Mucosa of rectum (tissue), 2 donors: ENCODE data around the gene PDCD2L.
"Not testable (repeated sequence)": the region's sequence is repeated elsewhere in the genome, so short reads cannot be mapped to it uniquely, and the experiment has no call there.

Experiments
- H3K27ac ChIP-seq, 2 donors: one replicate each; pipeline ENCODE4 v1.7.0; 2013; ENCODE audit warnings: inconsistent platforms in 2 of 2, low read depth in 2 of 2, low read length in 2 of 2
- H3K27me3 ChIP-seq, 2 donors: one replicate each; pipeline ENCODE4 v1.7.0; 2013; ENCODE audit warnings: low read length in 2 of 2; ENCODE audit not compliant: control insufficient read depth in 2 of 2, insufficient read depth in 2 of 2
- H3K36me3 ChIP-seq, 2 donors: one replicate each; pipeline ENCODE4 v1.7.0; 2013; ENCODE audit warnings: low read length in 2 of 2; ENCODE audit not compliant: control insufficient read depth in 2 of 2, insufficient read depth in 2 of 2
- H3K4me1 ChIP-seq, 2 donors: one replicate each; pipeline ENCODE4 v1.7.0; 2013; ENCODE audit warnings: low read length in 2 of 2, mild to moderate bottlenecking in 1 of 2; ENCODE audit not compliant: control insufficient read depth in 2 of 2, insufficient read depth in 2 of 2
- H3K4me3 ChIP-seq, 2 donors: one replicate each; pipeline ENCODE4 v1.7.0; 2013; ENCODE audit warnings: low read length in 2 of 2
- H3K9ac ChIP-seq, 2 donors: one replicate each; pipeline ENCODE4 v1.7.0; 2013; ENCODE audit warnings: low read length in 2 of 2, low read depth in 1 of 2, mild to moderate bottlenecking in 1 of 2
- H3K9me3 ChIP-seq, 2 donors: one replicate each; pipeline ENCODE4 v1.7.0; 2013; ENCODE audit warnings: low read length in 2 of 2; ENCODE audit not compliant: control insufficient read depth in 2 of 2
- donor health status: healthy.
- donor health status: Normal muscosa, but diverticular disease.

Gene PDCD2L

GRCh38 chr19:34391813-34392212, 12.4 kb upstream of the PDCD2L start:
- Histone ChIP-seq H3K4me1 (no peaks in the 10 kb centered on the region), H3K27ac (no peak overlapping the region), H3K9ac (no peak overlapping the region), H3K36me3 (peaks cover 65 to 80% of the 10 kb centered on the region in 2 donors), H3K9me3 (no peaks in the 10 kb centered on the region), H3K4me3 (no peak overlapping the region), H3K27me3 (no peaks in the 10 kb centered on the region)

DNA sequence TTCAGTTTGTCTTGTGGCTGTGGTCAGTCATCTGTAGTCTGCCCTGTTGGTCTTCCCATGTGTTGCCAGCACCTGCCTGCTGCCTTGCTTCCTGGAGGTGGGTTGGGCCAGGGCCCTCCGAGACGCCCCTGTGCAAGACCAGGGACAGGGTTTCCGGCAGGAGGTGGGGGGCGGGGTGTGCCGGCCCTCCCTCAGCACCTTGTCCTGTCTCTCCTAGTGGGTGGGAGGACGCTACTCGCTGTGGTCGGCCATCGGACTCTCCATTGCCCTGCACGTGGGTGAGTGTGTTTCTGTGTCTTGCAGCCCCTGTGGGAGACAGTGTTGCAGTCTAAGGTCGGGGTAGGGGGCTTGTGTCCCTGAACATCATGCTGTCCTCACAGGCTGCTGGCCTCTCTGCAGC, 11.2 kb upstream of the PDCD2L start:
- Histone ChIP-seq H3K9ac (no peak overlapping the region), H3K9me3 (no peaks in the 10 kb centered on the region), H3K36me3 (peaks cover 61 to 80% of the 10 kb centered on the region in 2 donors), H3K27me3 (no peaks in the 10 kb centered on the region), H3K4me3 (no peak overlapping the region), H3K4me1 (no peaks in the 10 kb centered on the region), H3K27ac (no peak overlapping the region)

GRCh38 chr19:34393629-34394028, 10.6 kb upstream of the PDCD2L start:
- Histone ChIP-seq H3K9ac (no peak overlapping the region), H3K27me3 (no peaks in the 10 kb centered on the region), H3K27ac (no peak overlapping the region), H3K4me1 (no peaks in the 10 kb centered on the region), H3K4me3 (no peak overlapping the region), H3K9me3 (no peaks in the 10 kb centered on the region), H3K36me3 (peaks cover 56 to 82% of the 10 kb centered on the region in 2 donors)

- H3K27me3 ChIP-seq, result no peaks in the 10 kb centered on the region
- no peaks in the 10 kb centered on the region for H3K9me3 ChIP-seq
- peaks cover 0 to 6% of the 10 kb centered on the region in 2 donors for H3K4me1 ChIP-seq
- H3K9ac ChIP-seq, result no peak overlapping the region
- no peak overlapping the region for H3K4me3 ChIP-seq
- H3K27ac ChIP-seq, result no peak overlapping the region
- H3K36me3 ChIP-seq, result peaks cover 55 to 63% of the 10 kb centered on the region in 2 donors
These were observed 6.3 kb upstream of the PDCD2L start for GRCh38 chr19:34397853-34398252.

DNA sequence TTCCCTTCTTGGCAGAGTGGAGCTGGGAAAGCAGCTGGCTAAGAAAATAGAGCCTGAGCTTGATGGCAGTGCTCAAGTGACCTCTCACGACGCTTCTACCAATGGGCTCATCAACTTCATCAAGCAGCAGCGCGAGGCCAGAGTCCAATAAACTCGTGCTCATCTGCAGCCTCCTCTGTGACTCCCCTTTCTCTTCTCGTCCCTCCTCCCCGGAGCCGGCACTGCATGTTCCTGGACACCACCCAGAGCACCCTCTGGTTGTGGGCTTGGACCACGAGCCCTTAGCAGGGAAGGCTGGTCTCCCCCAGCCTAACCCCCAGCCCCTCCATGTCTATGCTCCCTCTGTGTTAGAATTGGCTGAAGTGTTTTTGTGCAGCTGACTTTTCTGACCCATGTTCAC, 4.3 kb upstream of the PDCD2L start:
- H3K36me3 ChIP-seq, result peaks cover 41 to 46% of the 10 kb centered on the region in 2 donors
- H3K9ac ChIP-seq, result no peak overlapping the region
- no peak overlapping the region for H3K27ac ChIP-seq
- no peak overlapping the region for H3K4me3 ChIP-seq
- H3K9me3 ChIP-seq, result no peaks in the 10 kb centered on the region
- H3K4me1 ChIP-seq, result peaks cover 0 to 12% of the 10 kb centered on the region in 2 donors
- no peaks in the 10 kb centered on the region for H3K27me3 ChIP-seq

DNA sequence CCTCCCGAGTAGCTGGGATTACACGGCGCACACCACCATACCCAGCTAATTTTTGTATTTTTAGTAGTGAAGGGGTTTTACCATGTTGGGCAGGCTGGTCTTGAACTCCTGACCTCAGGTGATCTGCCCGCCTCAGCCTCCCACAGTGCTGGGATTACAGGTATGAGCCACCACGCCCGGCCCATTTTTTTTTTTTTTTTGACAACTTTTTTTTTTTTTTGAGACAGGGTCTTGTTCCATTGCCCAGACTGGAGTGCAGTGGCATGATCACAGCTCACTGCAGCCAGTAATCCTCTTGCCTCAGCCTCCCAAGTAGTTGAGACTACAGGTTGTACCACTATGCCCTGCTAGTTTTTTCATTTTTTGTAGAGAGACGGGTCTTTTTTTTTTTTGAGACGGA, 3.4 kb upstream of the PDCD2L start:
- not testable (repeated sequence) for H3K9ac ChIP-seq, H3K4me3 ChIP-seq, H3K27me3 ChIP-seq, H3K27ac ChIP-seq, H3K9me3 ChIP-seq
- H3K4me1 ChIP-seq, result peaks cover 0 to 12% of the 10 kb centered on the region in 2 donors
- H3K36me3 ChIP-seq, result peaks cover 34 to 38% of the 10 kb centered on the region in 2 donors

- H3K9me3 ChIP-seq, result no peaks in the 10 kb centered on the region
- peaks cover 22 to 28% of the 10 kb centered on the region in 2 donors for H3K36me3 ChIP-seq
- peaks cover 0 to 12% of the 10 kb centered on the region in 2 donors for H3K4me1 ChIP-seq
- no peak overlapping the region for H3K27ac ChIP-seq
- H3K27me3 ChIP-seq, result no peaks in the 10 kb centered on the region
- no peak overlapping the region for H3K4me3 ChIP-seq
- no peak overlapping the region for H3K9ac ChIP-seq
These were observed 2.1 kb upstream of the PDCD2L start for GRCh38 chr19:34402074-34402600.

DNA sequence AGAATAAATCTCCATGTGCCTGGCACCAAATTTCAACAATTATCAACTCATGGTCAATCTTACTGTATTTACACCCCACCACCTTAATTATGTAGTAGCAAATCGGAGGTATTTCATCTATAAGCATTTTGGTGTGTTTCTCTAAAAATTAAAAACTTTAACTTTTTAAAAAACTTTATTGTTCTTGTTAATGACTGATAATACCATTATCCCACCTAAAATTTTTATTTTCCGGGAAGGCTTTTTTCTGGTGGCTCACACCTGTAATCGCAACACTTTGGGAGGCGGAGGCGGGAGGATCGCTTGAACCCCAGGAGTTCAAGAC, 453 bp upstream of the PDCD2L start:
- no peaks in the 10 kb centered on the region for H3K9me3 ChIP-seq
- H3K4me1 ChIP-seq, result peaks cover 0 to 12% of the 10 kb centered on the region in 2 donors
- peak overlapping the region; percentile 91 to 93 for H3K4me3 ChIP-seq
- peaks cover 17% of the 10 kb centered on the region in 2 donors for H3K36me3 ChIP-seq
- no peaks in the 10 kb centered on the region for H3K27me3 ChIP-seq
- H3K9ac ChIP-seq, result peak overlapping the region; percentile 79 to 83
- peak overlapping the region in 1 of 2 donors; percentile 6 for H3K27ac ChIP-seq

DNA sequence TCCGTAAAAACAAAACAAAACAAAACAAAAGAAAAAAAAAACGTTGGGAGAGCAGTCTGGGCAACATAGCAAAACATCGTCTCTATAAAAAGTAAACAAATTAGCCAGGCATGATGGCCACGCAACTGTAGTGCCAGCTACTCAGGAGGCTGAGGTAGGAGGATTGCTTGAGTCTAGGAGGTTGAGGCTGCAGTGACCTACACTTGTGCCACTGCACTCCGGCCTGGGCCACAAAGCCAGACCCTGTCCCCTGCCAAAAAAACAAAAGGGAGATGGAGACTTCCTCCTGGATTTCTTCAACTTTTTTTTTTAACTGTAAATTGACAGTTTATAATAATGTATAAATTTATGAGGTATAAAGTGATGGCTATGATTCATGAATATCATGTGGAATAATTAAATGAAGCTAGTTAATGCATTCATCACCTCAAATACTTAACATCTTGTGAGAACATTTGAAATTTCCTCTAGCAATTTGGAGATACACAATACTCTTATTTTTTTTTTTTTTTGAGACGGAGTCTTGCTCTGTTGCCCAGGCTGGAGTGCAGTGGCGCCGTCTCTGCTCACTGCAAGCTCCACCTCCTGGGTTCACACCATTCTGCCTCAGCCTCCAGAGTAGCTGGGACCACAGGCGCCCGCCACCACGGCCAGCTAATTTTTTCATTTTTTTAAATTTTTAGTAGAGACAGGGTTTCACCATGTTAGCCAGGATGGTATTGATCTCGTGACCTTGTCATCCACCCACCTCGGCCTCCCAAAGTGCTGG, 1.9 kb downstream of the PDCD2L start:
- no peak overlapping the region for H3K27ac ChIP-seq
- peaks cover 0 to 12% of the 10 kb centered on the region in 2 donors for H3K4me1 ChIP-seq
- H3K4me3 ChIP-seq, result no peak overlapping the region
- peaks cover 4 to 11% of the 10 kb centered on the region in 2 donors for H3K36me3 ChIP-seq
- H3K27me3 ChIP-seq, result no peaks in the 10 kb centered on the region
- H3K9me3 ChIP-seq, result no peaks in the 10 kb centered on the region
- no peak overlapping the region for H3K9ac ChIP-seq

DNA sequence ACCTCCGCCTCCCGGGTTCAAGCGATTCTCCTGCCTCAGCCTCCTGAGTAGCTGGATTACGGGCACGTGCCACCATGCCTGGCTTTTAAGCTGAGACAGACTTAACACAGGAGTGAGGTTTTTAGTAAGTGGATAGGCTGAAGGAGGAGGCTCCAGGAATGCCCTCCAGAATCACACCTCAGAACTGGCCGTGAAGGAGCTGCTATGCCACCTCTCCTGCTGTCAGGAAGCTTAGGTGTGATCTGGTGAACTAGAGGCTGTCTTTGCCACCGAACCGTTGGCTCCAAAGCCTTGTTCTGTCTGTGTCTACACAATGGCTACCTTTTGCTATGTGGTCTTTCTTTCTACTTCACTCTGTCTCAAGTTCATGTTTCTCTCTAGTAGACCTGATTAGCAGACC, 4.2 kb downstream of the PDCD2L start:
- H3K27me3 ChIP-seq, result no peaks in the 10 kb centered on the region
- H3K4me1 ChIP-seq, result peaks cover 0 to 7% of the 10 kb centered on the region in 2 donors
- H3K9ac ChIP-seq, result no peak overlapping the region
- H3K9me3 ChIP-seq, result no peaks in the 10 kb centered on the region
- H3K36me3 ChIP-seq, result peaks cover 4 to 11% of the 10 kb centered on the region in 2 donors
- no peak overlapping the region for H3K27ac ChIP-seq
- no peak overlapping the region for H3K4me3 ChIP-seq
